GM23338 (cell line): ENCODE results near the gene NAALADL2. TPM values are rescaled to one million over a fixed set of nuclear protein-coding genes. Genes with fewer than 3 reads are reported as not detected.

Experiments used
- ATAC-seq: fragments of 200-7000 bp; cut with Tn5 transposase; 3 replicates; pipeline ENCODE4 v1.9.1; 2020
- DNase-seq: peaks from one replicate; pipeline ENCODE4 v3.0.0-alpha.2; 2015; ENCODE audit warnings: low spot score
- H2AFZ ChIP-seq: fragments of 200-600 bp; sonication (generic); 2 replicates; pipeline ENCODE4 v1.8.0; 2016; ENCODE audit warnings: antibody characterized with exemption, mild to moderate bottlenecking, moderate library complexity
- H3F3A ChIP-seq: fragments of 200-600 bp; sonication (generic); replicated peaks from 2 replicates; pipeline ENCODE4 v1.8.0; 2017; ENCODE audit warnings: antibody characterized with exemption, mixed run types, low read depth
- H3K27ac ChIP-seq: fragments of 200-600 bp; sonication (generic); 2 replicates; pipeline ENCODE4 v1.6.1; 2016; ENCODE audit warnings: low read depth
- H3K27me3 ChIP-seq: fragments of 200-600 bp; sonication (generic); 2 replicates; pipeline ENCODE4 v1.8.0; 2016; ENCODE audit warnings: mild to moderate bottlenecking, mixed run types, moderate library complexity; ENCODE audit not compliant: insufficient read depth
- H3K36me3 ChIP-seq: fragments of 200-600 bp; sonication (generic); 2 replicates; pipeline ENCODE4 v1.8.0; 2016; ENCODE audit warnings: mild to moderate bottlenecking; ENCODE audit not compliant: insufficient read depth
- H3K4me1 ChIP-seq: fragments of 200-600 bp; sonication (generic); 2 replicates; pipeline ENCODE4 v1.8.0; 2016; ENCODE audit warnings: mild to moderate bottlenecking, moderate library complexity; ENCODE audit not compliant: insufficient read depth
- H3K4me2 ChIP-seq: fragments of 200-600 bp; sonication (generic); 2 replicates; pipeline ENCODE4 v1.7.1; 2017; ENCODE audit warnings: mixed run types
- H3K4me3 ChIP-seq: fragments of 200-600 bp; sonication (generic); 2 replicates; pipeline ENCODE4 v1.6.1; 2016; ENCODE audit warnings: mixed run types
- H3K79me2 ChIP-seq: fragments of 200-600 bp; sonication (generic); replicated peaks from 2 replicates; pipeline ENCODE4 v1.8.0; 2017; ENCODE audit warnings: mild to moderate bottlenecking; ENCODE audit not compliant: insufficient read depth
- H3K9me2 ChIP-seq: fragments of 200-600 bp; sonication (generic); 2 replicates; pipeline ENCODE4 v1.8.0; 2017; ENCODE audit not compliant: insufficient read depth
- H4K20me1 ChIP-seq: fragments of 200-600 bp; sonication (generic); replicated peaks from 2 replicates; pipeline ENCODE4 v1.8.0; 2017; ENCODE audit warnings: mild to moderate bottlenecking; ENCODE audit not compliant: insufficient read depth
- H3K27ac Mint-ChIP-seq: 2 replicates; pipeline ENCODE4 v1.8.0; 2020; ENCODE audit warnings: inconsistent platforms, mild to moderate bottlenecking, moderate library complexity, mixed read lengths
- H3K27me3 Mint-ChIP-seq: 3 replicates; pipeline ENCODE4 v1.8.0; 2022; ENCODE audit warnings: low read depth, mild to moderate bottlenecking, moderate library complexity, mixed read lengths, inconsistent platforms; ENCODE audit not compliant: insufficient read depth, poor library complexity
- H3K36me3 Mint-ChIP-seq: 3 replicates; pipeline ENCODE4 v1.8.0; 2021; ENCODE audit warnings: low read depth, mild to moderate bottlenecking, inconsistent platforms, moderate library complexity, mixed read lengths
- H3K4me1 Mint-ChIP-seq: 3 replicates; pipeline ENCODE4 v1.8.0; 2020; ENCODE audit warnings: mild to moderate bottlenecking, inconsistent platforms, mixed read lengths
- H3K4me3 Mint-ChIP-seq: 3 replicates; pipeline ENCODE4 v1.8.0; 2021; ENCODE audit warnings: moderate library complexity, mild to moderate bottlenecking, inconsistent platforms, mixed read lengths
- H3K9me3 Mint-ChIP-seq: 3 replicates; pipeline ENCODE4 v1.8.0; 2020; ENCODE audit warnings: moderate library complexity, mild to moderate bottlenecking, inconsistent platforms, mixed read lengths
- CREB1 ChIP-seq: fragments of 250-450 bp; sonication (Bioruptor Pico); IDR thresholded peaks from 2 replicates; pipeline ENCODE4 v1.5.0; 2020; ENCODE audit warnings: low read depth, mild to moderate bottlenecking, moderate library complexity
- CTCF ChIP-seq, 2 experiments: fragments of 200-600 bp in 1 of 2; sonication (generic) in 1 of 2; conservative IDR thresholded peaks; 2 replicates each; pipeline versions ENCODE4 v1.5.1 to v1.6.1; 2016 to 2017; ENCODE audit warnings: antibody characterized with exemption in 2 of 2, low read depth in 2 of 2, mild to moderate bottlenecking in 2 of 2, moderate library complexity in 1 of 2
- ETS1 ChIP-seq: IDR thresholded peaks from 2 replicates; pipeline ENCODE4 v1.6.1; 2016; ENCODE audit warnings: antibody characterized with exemption
- EZH2 ChIP-seq: fragments of 200-600 bp; sonication (generic); IDR thresholded peaks from one replicate; pipeline ENCODE4 v1.8.0; 2017; ENCODE audit warnings: antibody characterized with exemption, mild to moderate bottlenecking, low read depth; ENCODE audit not compliant: unreplicated experiment
- EZH2phosphoT487 ChIP-seq: fragments of 200-600 bp; sonication (generic); IDR thresholded peaks from one replicate; pipeline ENCODE4 v1.8.1; 2018; ENCODE audit warnings: antibody characterized with exemption; ENCODE audit not compliant: unreplicated experiment
- JUNB ChIP-seq: IDR thresholded peaks from one replicate; pipeline ENCODE4 v1.6.1; 2016; ENCODE audit warnings: antibody characterized with exemption; ENCODE audit not compliant: unreplicated experiment
- NANOG ChIP-seq: IDR thresholded peaks from 2 replicates; pipeline ENCODE4 v1.6.1; 2016; ENCODE audit warnings: antibody characterized with exemption, borderline replicate concordance
- POLR2AphosphoS5 ChIP-seq: IDR thresholded peaks from 2 replicates; pipeline ENCODE4 v1.6.1; 2016; ENCODE audit warnings: antibody characterized with exemption, low read depth
- REST ChIP-seq: IDR thresholded peaks from one replicate; pipeline ENCODE4 v1.6.1; 2018; ENCODE audit warnings: antibody characterized with exemption; ENCODE audit not compliant: unreplicated experiment
- STAT1 ChIP-seq: IDR thresholded peaks from one replicate; pipeline ENCODE4 v1.6.1; 2016; ENCODE audit warnings: antibody characterized with exemption; ENCODE audit not compliant: unreplicated experiment
- ZNF114 ChIP-seq: fragments of 250-450 bp; sonication (Bioruptor Pico); IDR thresholded peaks from 2 replicates; pipeline ENCODE4 v1.5.0; 2020; ENCODE audit warnings: mild to moderate bottlenecking, moderate library complexity
- ZNF331 ChIP-seq: fragments of 250-450 bp; sonication (Bioruptor Pico); IDR thresholded peaks from 2 replicates; pipeline ENCODE4 v1.5.0; 2020; ENCODE audit warnings: low read depth, mild to moderate bottlenecking, moderate library complexity
- ZNF462 ChIP-seq: fragments of 250-450 bp; sonication (Bioruptor Pico); IDR thresholded peaks from 2 replicates; pipeline ENCODE4 v1.5.0; 2020; ENCODE audit warnings: mild to moderate bottlenecking, moderate library complexity
- polyA plus RNA-seq: library from polyadenylated mRNA; unstranded; fragments of >200 nt; fragmentation: Nextera tagmentation; extraction: Ambion mirVana; gene quantifications from 2 replicates; pipeline ENCODE4 v1.2.1, GENCODE V29; 2016
- total RNA-seq: library from RNA; depleted of rRNA; stranded (reverse); fragments of >200 nt; shearing (Covaris generic); gene quantifications from 2 replicates; pipeline ENCODE4 v1.2.3, GENCODE V29; 2014

NAALADL2 gene
- total and polyA plus RNA-seq, 2 experiments from 2014 or later, result 1.6 to 2.6 TPM

- Mint-ChIP-seq H3K9me3 (no peaks in the 10 kb centered on the region), H3K4me3 (no peak overlapping the region), H3K4me1 (peaks cover 9% of the 10 kb centered on the region; the same call in 2 of the 3 replicates), H3K36me3 (no peaks in the 10 kb centered on the region), H3K27me3 (no peaks in the 10 kb centered on the region), H3K27ac (no peak overlapping the region)
- ATAC-seq, result no peak
- Histone ChIP-seq H3K36me3 (no peaks in the 10 kb centered on the region), H3K4me1 (peaks cover 14% of the 10 kb centered on the region), H3K27me3 (no peaks in the 10 kb centered on the region), H3K27ac (no peak overlapping the region), H3K79me2 (no peaks in the 10 kb centered on the region), H3K4me2 (no peak overlapping the region), H4K20me1 (no peaks in the 10 kb centered on the region), H3K9me2 (no peaks in the 10 kb centered on the region), H2AFZ (no peak overlapping the region), H3K4me3 (no peak overlapping the region), H3F3A (no peaks in the 10 kb centered on the region)
- TF ChIP-seq REST (no peak), JUNB (no peak), EZH2 (no peak), ZNF331 (CRISPR knock-in tag) (no peak), CREB1 (CRISPR knock-in tag) (no peak), ZNF114 (no peak), ETS1 (no peak), CTCF (conservative IDR thresholded peaks at IDR 0.05; ENCODE audit: low read depth in 2 of 2) (no peak), ZNF462 (CRISPR knock-in tag) (no peak), EZH2phosphoT487 (no peak), NANOG (no peak), POLR2AphosphoS5 (no peak), STAT1 (no peak)
- no peak for DNase-seq
Measured at GRCh38 chr3:175807175-175807574, 948.0 kb downstream of the NAALADL2 start.
